A673 (cell line): ENCODE data around the gene BICD1. TPM values are rescaled to one million over a fixed set of nuclear protein-coding genes. Genes with fewer than 3 reads are reported as not detected.

ENCODE experiments used
- BruUV-seq: library from RNA; stranded (reverse); fragments of 400-500 nt; replicated peaks from 2 replicates; lab custom pipeline; 2021; lab: Mats Ljungman, UMichigan
- CTCF ChIA-PET: fragments of 300-600 bp; sonication (Branson Sonifier 250); formaldehyde crosslinking; loops from one replicate; lab custom pipeline; 2022; ENCODE audit warnings: antibody characterized with exemption; lab: Charles Lee
- POLR2A ChIA-PET: fragments of 300-600 bp; sonication (Branson Sonifier 250); formaldehyde crosslinking; loops from one replicate; lab custom pipeline; 2022; ENCODE audit warnings: antibody characterized with exemption; ENCODE audit not compliant: low non-redundant PET; lab: Charles Lee
- DNase-seq: peaks from one replicate; pipeline ENCODE4 v3.0.0-alpha.2; 2015; ENCODE audit warnings: low spot score
- H3K27ac ChIP-seq: fragments of 200-600 bp; sonication (generic); 2 replicates; pipeline ENCODE4 v1.5.1; 2016; ENCODE audit warnings: mixed run types, low read depth, mild to moderate bottlenecking, mixed read lengths, antibody characterized with exemption, low read length; ENCODE audit not compliant: poor library complexity, severe bottlenecking
- H3K27me3 ChIP-seq: fragments of 200-600 bp; sonication (generic); replicated peaks from 2 replicates; pipeline ENCODE4 v1.6.1; 2017; ENCODE audit warnings: mixed run types, low read depth, mild to moderate bottlenecking, mixed read lengths, antibody characterized with exemption, low read length; ENCODE audit not compliant: insufficient read depth, poor library complexity
- H3K36me3 ChIP-seq: fragments of 200-600 bp; sonication (generic); 2 replicates; pipeline ENCODE4 v1.6.1; 2016; ENCODE audit warnings: mixed run types, mild to moderate bottlenecking, mixed read lengths, antibody characterized with exemption, low read length; ENCODE audit not compliant: insufficient read depth, poor library complexity, severe bottlenecking
- H3K4me1 ChIP-seq: fragments of 200-600 bp; sonication (generic); 2 replicates; pipeline ENCODE4 v1.6.1; 2017; ENCODE audit warnings: mixed run types, mild to moderate bottlenecking, mixed read lengths, antibody characterized with exemption, low read length; ENCODE audit not compliant: insufficient read depth, poor library complexity, severe bottlenecking
- H3K4me3 ChIP-seq: fragments of 200-600 bp; sonication (generic); 2 replicates; pipeline ENCODE4 v1.5.1; 2016; ENCODE audit warnings: low read depth, mixed run types, mild to moderate bottlenecking, mixed read lengths, low read length; ENCODE audit not compliant: poor library complexity, severe bottlenecking
- H3K9me3 ChIP-seq: fragments of 200-600 bp; sonication (generic); 2 replicates; pipeline ENCODE4 v1.6.1; 2016; ENCODE audit warnings: mixed run types, low read depth, mild to moderate bottlenecking, mixed read lengths, antibody characterized with exemption, low read length; ENCODE audit not compliant: poor library complexity, severe bottlenecking
- EZH2 ChIP-seq: fragments of 200-600 bp; sonication (generic); IDR thresholded peaks from 2 replicates; pipeline ENCODE4 v1.6.1; 2017; ENCODE audit warnings: borderline replicate concordance, low read depth, mild to moderate bottlenecking, mixed read lengths, antibody characterized with exemption, low read length; ENCODE audit not compliant: poor library complexity, severe bottlenecking
- intact Hi-C: fragments of 100-400 bp; cut with micrococcal nuclease; formaldehyde crosslinking; loops from one replicate; pipeline ENCODE4 v1.10.0; 2022; ENCODE audit not compliant: unreplicated experiment
- total RNA-seq: library from RNA; stranded (reverse); gene quantifications from 2 replicates; pipeline ENCODE4 v1.2.3, GENCODE V29; 2021
- TF ChIP-seq, protein P1 (sequence below): fragments of 300-800, 200-600 bp; sonication (generic); conservative IDR thresholded peaks from 2 replicates; pipeline ENCODE4 v1.5.1; 2017; ENCODE audit warnings: low read depth, mild to moderate bottlenecking, antibody characterized with exemption, low read length, moderate library complexity, mixed read lengths

The BICD1 gene
- total RNA-seq, 1 experiment from 2014 or later, result 50.2 TPM

DNA sequence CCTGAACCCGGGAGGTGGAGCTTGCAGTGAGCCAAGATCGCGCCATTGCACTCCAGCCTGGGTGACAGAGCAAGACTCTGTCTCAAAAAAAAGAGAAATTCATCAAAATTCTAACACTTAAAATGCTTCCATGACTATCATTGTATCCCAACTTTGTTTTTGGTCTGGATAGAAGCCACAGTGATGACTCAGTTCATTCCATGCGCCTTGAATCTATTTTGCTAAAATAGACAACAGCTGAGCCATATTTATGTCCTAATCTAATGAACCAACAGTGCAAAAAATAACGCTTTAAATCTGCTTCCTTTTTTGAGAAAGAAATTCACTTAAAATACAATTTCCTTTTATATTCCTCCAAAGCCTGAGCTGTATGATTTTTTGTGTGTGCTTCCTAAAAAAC is 23.2 kb upstream of the BICD1 start:
- ChIA-PET CTCF (no interaction called here), POLR2A (no interaction called here)
- Histone ChIP-seq H3K4me1 (no peaks in the 10 kb centered on the region), H3K27ac (no peak overlapping the region), H3K36me3 (no peaks in the 10 kb centered on the region), H3K4me3 (no peak overlapping the region), H3K27me3 (no peaks in the 10 kb centered on the region), H3K9me3 (no peaks in the 10 kb centered on the region)
- DNase-seq, result peak; percentile 21
- BruUV-seq, result no TSS peak
- TF ChIP-seq, protein P1, sequence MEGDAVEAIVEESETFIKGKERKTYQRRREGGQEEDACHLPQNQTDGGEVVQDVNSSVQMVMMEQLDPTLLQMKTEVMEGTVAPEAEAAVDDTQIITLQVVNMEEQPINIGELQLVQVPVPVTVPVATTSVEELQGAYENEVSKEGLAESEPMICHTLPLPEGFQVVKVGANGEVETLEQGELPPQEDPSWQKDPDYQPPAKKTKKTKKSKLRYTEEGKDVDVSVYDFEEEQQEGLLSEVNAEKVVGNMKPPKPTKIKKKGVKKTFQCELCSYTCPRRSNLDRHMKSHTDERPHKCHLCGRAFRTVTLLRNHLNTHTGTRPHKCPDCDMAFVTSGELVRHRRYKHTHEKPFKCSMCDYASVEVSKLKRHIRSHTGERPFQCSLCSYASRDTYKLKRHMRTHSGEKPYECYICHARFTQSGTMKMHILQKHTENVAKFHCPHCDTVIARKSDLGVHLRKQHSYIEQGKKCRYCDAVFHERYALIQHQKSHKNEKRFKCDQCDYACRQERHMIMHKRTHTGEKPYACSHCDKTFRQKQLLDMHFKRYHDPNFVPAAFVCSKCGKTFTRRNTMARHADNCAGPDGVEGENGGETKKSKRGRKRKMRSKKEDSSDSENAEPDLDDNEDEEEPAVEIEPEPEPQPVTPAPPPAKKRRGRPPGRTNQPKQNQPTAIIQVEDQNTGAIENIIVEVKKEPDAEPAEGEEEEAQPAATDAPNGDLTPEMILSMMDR, result no peak
- TF ChIP-seq EZH2, result no peak
- intact Hi-C loops, result no loop called here

DNA sequence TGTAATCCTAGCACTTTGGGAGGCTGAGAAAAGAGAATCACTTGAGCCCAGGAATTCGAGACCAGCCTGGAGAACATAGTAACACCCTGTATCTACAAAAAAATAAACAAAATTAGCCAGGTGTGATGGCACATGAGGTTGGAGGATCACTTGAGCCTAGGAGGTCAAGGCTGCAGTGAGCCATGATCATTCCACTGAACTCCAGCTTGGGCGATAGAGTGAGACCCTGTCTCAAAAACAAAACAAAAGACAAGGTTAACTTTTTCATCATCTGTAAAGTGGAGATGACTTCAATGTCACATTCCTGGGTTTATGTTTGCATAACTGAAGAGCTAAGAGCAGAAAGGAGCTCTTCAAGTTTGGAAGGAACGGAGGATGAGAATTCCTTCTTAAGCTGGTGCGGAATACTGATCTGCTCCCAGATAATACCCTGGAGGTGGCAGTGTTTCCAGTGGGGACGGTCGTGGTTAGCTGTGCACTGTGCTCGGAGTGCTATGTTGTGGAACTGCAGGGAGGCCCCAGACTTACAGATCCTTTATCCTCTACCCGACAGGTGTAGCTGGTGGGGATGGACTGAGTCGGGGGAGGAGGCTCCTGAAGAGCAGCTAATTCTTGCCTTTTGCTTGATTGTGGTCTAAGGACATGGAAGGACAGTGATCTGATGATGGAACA is 22.5 kb upstream of the BICD1 start:
- no peak for DNase-seq
- H3K4me1 ChIP-seq, result no peaks in the 10 kb centered on the region
- no peak overlapping the region for H3K27ac ChIP-seq
- POLR2A ChIA-PET, result no interaction called here
- CTCF ChIA-PET, result no interaction called here
- intact Hi-C loops, result no loop called here
- H3K9me3 ChIP-seq, result no peaks in the 10 kb centered on the region
- BruUV-seq, result no TSS peak
- no peak overlapping the region for H3K4me3 ChIP-seq
- no peak for TF ChIP-seq EZH2
- TF ChIP-seq, protein P1, result no peak
- no peaks in the 10 kb centered on the region for H3K36me3 ChIP-seq
- H3K27me3 ChIP-seq, result no peaks in the 10 kb centered on the region

DNA sequence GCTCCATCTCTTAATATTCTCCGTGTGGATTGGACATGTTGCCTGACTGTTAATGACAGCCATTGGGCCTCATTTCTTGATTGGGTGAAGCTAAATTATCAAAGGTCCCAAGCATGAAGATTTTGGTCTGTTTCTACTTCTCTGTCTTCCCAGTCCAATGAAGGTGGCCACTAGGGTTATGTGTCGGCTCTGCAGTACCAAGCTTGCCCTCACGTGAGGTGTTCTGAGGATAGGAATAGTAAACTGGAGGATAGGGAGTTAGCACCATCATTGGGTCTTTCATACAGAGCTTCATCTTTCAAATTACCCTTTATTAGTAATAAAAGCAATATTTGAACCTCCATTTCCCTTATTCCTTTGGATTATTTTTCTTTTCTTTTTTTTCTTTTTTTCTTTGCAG is 21.9 kb upstream of the BICD1 start:
- DNase-seq, result no peak
- H3K4me3 ChIP-seq, result no peak overlapping the region
- ChIA-PET CTCF (no interaction called here), POLR2A (no interaction called here)
- TF ChIP-seq EZH2, result no peak
- TF ChIP-seq, protein P1, result no peak
- H3K9me3 ChIP-seq, result no peaks in the 10 kb centered on the region
- H3K27ac ChIP-seq, result no peak overlapping the region
- intact Hi-C loops, result no loop called here
- H3K4me1 ChIP-seq, result no peaks in the 10 kb centered on the region
- BruUV-seq, result no TSS peak
- H3K36me3 ChIP-seq, result no peaks in the 10 kb centered on the region
- H3K27me3 ChIP-seq, result no peaks in the 10 kb centered on the region
